Spleen (tissue), 11 donors: ENCODE results near the gene CDC7. TPM values are rescaled to one million over a fixed set of nuclear protein-coding genes. Genes with fewer than 3 reads are reported as not detected.

ENCODE experiments used
- DNase-seq: peaks from one replicate; pipeline ENCODE4 v3.0.0-alpha.2; 2020
- H3K27ac ChIP-seq, 8 donors: fragments of 200-600 bp; sonication (generic) in 7 of 8; 1 replicate in 4 of 8; 2 replicates in 4 of 8; pipeline versions ENCODE4 v1.5.0 to v1.8.0; 2016 to 2021; ENCODE audit warnings: inconsistent platforms in 4 of 8, mild to moderate bottlenecking in 4 of 8, moderate library complexity in 1 of 8
- H3K27me3 ChIP-seq, 7 donors: fragments of 200-600 bp; sonication (generic) in 6 of 7; replicated peaks in 1 of 7; 1 replicate in 4 of 7; 2 replicates in 3 of 7; pipeline versions ENCODE4 v1.5.0 to v1.8.0; 2016 to 2021; ENCODE audit warnings: inconsistent platforms in 3 of 7, mild to moderate bottlenecking in 1 of 7
- H3K36me3 ChIP-seq, 6 donors: fragments of 200-600 bp; sonication (generic) in 5 of 6; 1 replicate in 4 of 6; 2 replicates in 2 of 6; pipeline versions ENCODE4 v1.5.0 to v1.8.0; 2016 to 2021; ENCODE audit warnings: inconsistent platforms in 2 of 6
- H3K4me1 ChIP-seq, 6 donors: fragments of 200-600 bp; sonication (generic) in 5 of 6; 1 replicate in 3 of 6; 2 replicates in 3 of 6; pipeline versions ENCODE4 v1.5.0 to v1.8.0; 2016 to 2021; ENCODE audit warnings: inconsistent platforms in 3 of 6
- H3K4me3 ChIP-seq, 8 donors: fragments of 200-600 bp; sonication (generic) in 7 of 8; 1 replicate in 4 of 8; 2 replicates in 4 of 8; pipeline versions ENCODE4 v1.5.0 to v1.8.0; 2016 to 2021; ENCODE audit warnings: inconsistent platforms in 4 of 8, mild to moderate bottlenecking in 4 of 8, moderate library complexity in 2 of 8
- H3K9me3 ChIP-seq, 8 donors: fragments of 200-600 bp; sonication (generic) in 7 of 8; 1 replicate in 4 of 8; 2 replicates in 4 of 8; pipeline versions ENCODE4 v1.5.0 to v1.8.0; 2016 to 2021; ENCODE audit warnings: inconsistent platforms in 4 of 8
- CTCF ChIP-seq, 11 experiments: fragments of 200-600 bp in 7 of 11; fragments of 450-650 bp in 4 of 11; sonication (generic) in 4 of 11; IDR thresholded peaks in 8 of 11; conservative IDR thresholded peaks in 3 of 11; 1 replicate in 7 of 11; 2 replicates in 4 of 11; pipeline versions ENCODE4 v1.4.0 to v1.8.0; 2016 to 2021; ENCODE audit warnings: antibody characterized with exemption in 11 of 11, inconsistent platforms in 4 of 11, mild to moderate bottlenecking in 1 of 11
- POLR2A ChIP-seq, 3 donors: fragments of 450-650 bp; IDR thresholded peaks; one replicate each; pipeline ENCODE4 v1.5.1; 2017; ENCODE audit warnings: antibody characterized with exemption in 3 of 3, mild to moderate bottlenecking in 1 of 3
- POLR2AphosphoS5 ChIP-seq, 3 donors: sonication (generic); formaldehyde crosslinking; IDR thresholded peaks; one replicate each; pipeline ENCODE4 v1.5.1; 2017; ENCODE audit warnings: antibody characterized with exemption in 3 of 3
- WGBS, 5 donors: extraction: QIAGEN DNeasy Blood & Tissue Kit in 3 of 5; methylation state at CpG; one replicate each; pipeline versions ENCODE4 v1.1.5 to v1.1.7; 2013 to 2018; 5-methylcytosine and 5-hydroxymethylcytosine counted together
- intact Hi-C: fragments of 100-400 bp; cut with DNase I; formaldehyde crosslinking; loops from one replicate; pipeline ENCODE4 v1.15.0; 2023; ENCODE audit warnings: low total_unique reads
- polyA plus RNA-seq, 3 donors: library from polyadenylated mRNA; stranded (reverse); fragments of 200-250 nt; gene quantifications; one replicate each; pipeline ENCODE4 v1.2.1, GENCODE V29; 2013
- total RNA-seq, 7 donors: library from RNA; depleted of rRNA in 3 of 7; stranded (reverse); fragments of >200 nt in 3 of 7; fragmentation: NEBNext Ultra II Directional in 4 of 7; extraction: Animal tissue kit (Norgen Biotek cat#: 25700) in 4 of 7; gene quantifications; one replicate each; pipeline versions ENCODE4 v1.1.0 to v1.2.1, GENCODE V29; 2016 to 2021
- donor health status: healthy with polysubstance abuse.
- donor health status: DM: no; HTN: no; CAD: no; lungs with moderate emphysema.
- donor health status: DM: no; HTN: no; CAD: no.
- donor health status: Bipolar disorder and iron deficiency.
- donor health status: healthy.
- donor health status: DM: no; HTN: no; CAD: no.
- donor health status: DM: yes; HTN: yes; CAD: no.

CDC7 gene
- total and polyA plus RNA-seq, 10 donors, result 3.8 to 25.3 (median 11.5) TPM

GRCh38 chr1:91501971-91502671, 1.5 kb downstream of the CDC7 start:
- WGBS, 5 donors, result 21 to 30% (median 25%) methylated on average over 5 of the region's 5 CpGs
- H3K4me1 ChIP-seq, result peaks cover 0 to 66% (median 34%) of the 10 kb centered on the region in 6 donors
- no peaks in the 10 kb centered on the region for H3K27me3 ChIP-seq
- peak overlapping the region; percentile 48 to 91 (median 88) for H3K27ac ChIP-seq
- no peak for DNase-seq
- H3K4me3 ChIP-seq, result peak overlapping the region in 7 of 8 donors; percentile 68 to 97 (median 87)
- no peaks in the 10 kb centered on the region for H3K36me3 ChIP-seq
- intact Hi-C loops, result loop anchor here (10.0 kb wide), 1 partner anchor 217 kb away; no protein-coding TSS in a partner anchor
- TF ChIP-seq POLR2A (IDR thresholded peaks at IDR 0.05), result no peak
- TF ChIP-seq CTCF (IDR thresholded peaks at IDR 0.05 in 8 of 11, conservative IDR thresholded peaks at IDR 0.05 in 3 of 11), result no peak
- TF ChIP-seq POLR2AphosphoS5 (IDR thresholded peaks at IDR 0.05), result no peak
- H3K9me3 ChIP-seq, result no peaks in the 10 kb centered on the region

GRCh38 chr1:91502672-91503184, 2.1 kb downstream of the CDC7 start:
- TF ChIP-seq POLR2AphosphoS5 (IDR thresholded peaks at IDR 0.05) (no peak), CTCF (IDR thresholded peaks at IDR 0.05 in 8 of 11, conservative IDR thresholded peaks at IDR 0.05 in 3 of 11) (peak in 1 of 11 experiments; percentile 15), POLR2A (IDR thresholded peaks at IDR 0.05) (no peak)
- no peaks in the 10 kb centered on the region for H3K36me3 ChIP-seq
- intact Hi-C loops, result loop anchor here (10.0 kb wide), 1 partner anchor 218 kb away; no protein-coding TSS in a partner anchor
- H3K27ac ChIP-seq, result peak overlapping the region in 7 of 8 donors; percentile 84 to 91 (median 89)
- WGBS, 5 donors, result 50 to 67% (median 54%) methylated on average over 2 of the region's 2 CpGs
- no peaks in the 10 kb centered on the region for H3K9me3 ChIP-seq
- no peaks in the 10 kb centered on the region for H3K27me3 ChIP-seq
- peaks cover 0 to 71% (median 35%) of the 10 kb centered on the region in 6 donors for H3K4me1 ChIP-seq
- DNase-seq, result no peak
- peak overlapping the region in 2 of 8 donors; percentile 68 to 82 for H3K4me3 ChIP-seq

DNA sequence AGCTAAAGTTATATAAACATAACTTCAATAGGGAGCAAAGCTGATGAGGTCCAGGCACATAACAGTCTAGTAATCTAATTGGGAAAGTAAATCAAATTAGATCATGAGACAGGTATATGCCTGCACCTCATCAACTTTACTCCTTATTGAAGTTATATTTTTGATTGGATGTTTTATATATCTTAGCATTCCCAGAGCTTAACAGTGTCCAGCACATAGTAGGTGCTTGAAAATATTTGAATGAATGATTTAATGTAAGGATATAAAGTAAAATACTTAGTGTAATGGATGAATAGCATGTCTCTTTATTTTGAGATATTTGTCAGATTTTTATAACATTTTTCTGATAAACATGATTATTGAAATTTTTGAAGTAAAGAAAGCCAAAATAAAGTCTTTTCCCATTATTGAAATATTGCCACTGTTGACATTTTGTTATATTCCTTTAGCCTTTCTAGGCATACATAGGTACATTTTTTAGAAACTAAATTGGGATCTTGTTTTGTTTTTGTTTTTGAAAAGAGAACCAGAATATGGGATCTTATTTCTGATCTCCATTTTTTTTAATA, 2.8 kb downstream of the CDC7 start:
- intact Hi-C loops, result loop anchor here (10.0 kb wide), 1 partner anchor 219 kb away; no protein-coding TSS in a partner anchor
- Histone ChIP-seq H3K36me3 (peaks cover 0 to 3% (median 0%) of the 10 kb centered on the region in 6 donors), H3K27me3 (no peaks in the 10 kb centered on the region), H3K4me1 (peaks cover 0 to 77% (median 39%) of the 10 kb centered on the region in 6 donors), H3K9me3 (no peaks in the 10 kb centered on the region), H3K4me3 (peak overlapping the region in 1 of 8 donors; percentile 68), H3K27ac (peak overlapping the region in 6 of 8 donors; percentile 6 to 91 (median 68))
- DNase-seq, result no peak
- TF ChIP-seq CTCF (IDR thresholded peaks at IDR 0.05 in 8 of 11, conservative IDR thresholded peaks at IDR 0.05 in 3 of 11) (no peak), POLR2A (IDR thresholded peaks at IDR 0.05) (no peak), POLR2AphosphoS5 (IDR thresholded peaks at IDR 0.05) (no peak)
